ENCODE results near the gene HES7. TPM values are rescaled to one million over a fixed set of nuclear protein-coding genes. Genes with fewer than 3 reads are reported as not detected.
"Not testable (repeated sequence)": the region's sequence is repeated elsewhere in the genome, so short reads cannot be mapped to it uniquely, and the experiment has no call there.

Gene HES7
- total RNA-seq = 0.65 TPM
- long read RNA-seq = 0 reads

DNA sequence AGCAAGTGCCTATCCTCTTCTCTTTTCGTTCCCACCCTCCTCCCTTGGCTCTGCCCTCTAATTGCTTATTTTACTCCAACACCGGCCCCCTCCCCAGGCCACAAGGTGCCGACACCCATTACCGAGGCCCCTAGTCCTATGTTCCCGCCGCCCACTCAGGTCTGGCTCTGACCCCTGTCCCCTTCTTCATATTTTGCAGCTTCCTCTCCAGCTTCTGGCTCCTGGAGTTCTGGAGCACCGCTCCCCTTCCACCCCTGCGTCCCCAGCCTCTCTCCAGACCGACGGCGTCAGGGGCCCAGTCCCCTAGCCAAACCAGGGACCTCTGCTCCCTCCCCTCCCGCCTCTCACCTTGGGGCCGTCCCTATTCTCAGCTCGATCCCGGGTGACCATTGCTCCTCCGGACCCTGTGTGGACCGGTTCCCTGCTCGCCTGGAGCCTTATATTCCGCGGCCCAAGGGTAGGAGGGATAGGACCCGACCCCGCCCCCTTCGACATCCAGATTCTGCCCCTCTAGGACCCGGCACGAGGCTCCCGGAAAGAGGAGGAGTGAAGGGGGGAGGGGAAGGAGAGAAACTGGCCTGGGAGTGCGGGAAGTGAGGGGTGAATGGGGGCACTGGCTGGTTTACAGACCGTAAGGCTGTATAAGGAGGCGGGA is at the start of gene HES7:
Gene HES7, minus strand, starts transcription at position 412 of the 655 bp plus-strand sequence. Its CDS starts 22 bp downstream, at position 390.
- no peak for DNase-seq (ENCODE audit: low spot score)
- intact Hi-C loops (cut with DNase I) = loop anchor here (2.0 to 5.0 kb wide), 3 partner anchors 15 to 178 kb away; no protein-coding TSS in a partner anchor

DNA sequence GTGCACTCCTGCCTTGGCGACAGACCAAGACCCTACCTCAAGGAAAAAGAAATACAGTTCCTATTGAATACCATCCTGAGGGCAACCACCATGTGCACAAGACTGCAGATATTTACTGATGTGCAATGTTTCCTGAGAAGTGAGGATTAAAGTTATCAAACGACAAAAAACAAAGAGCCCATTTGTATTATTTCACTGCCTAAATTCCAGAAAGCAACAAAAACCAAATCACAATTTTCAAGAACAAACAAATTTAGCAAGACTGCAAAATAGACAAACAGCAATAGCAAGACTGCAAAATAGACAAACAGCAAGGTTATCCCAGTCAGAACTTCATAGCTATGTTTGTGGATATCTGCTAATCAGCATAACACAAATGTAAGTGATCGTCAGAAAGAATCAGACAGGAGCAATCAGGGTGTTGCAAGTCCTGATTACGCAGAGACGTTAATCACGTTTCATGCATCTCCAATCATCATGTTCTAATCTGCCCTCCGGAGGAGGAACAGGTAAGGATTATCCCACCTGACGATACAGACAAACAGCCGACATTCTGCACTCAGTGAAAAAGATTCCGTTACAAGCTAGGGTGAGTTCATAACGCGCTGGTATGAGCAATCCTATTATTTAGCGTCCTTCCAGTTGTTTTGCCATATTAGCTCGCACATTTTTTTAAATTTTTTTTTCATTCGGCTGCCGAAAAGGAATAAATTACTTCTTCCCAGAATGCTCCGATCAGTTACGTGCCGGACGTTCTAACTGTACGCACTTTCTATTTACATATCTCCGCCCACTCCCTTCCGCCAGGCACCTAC is 49.4 kb upstream of the HES7 start:
- DNase-seq (ENCODE audit: low spot score) = no peak
- intact Hi-C loops (cut with DNase I) = no loop called here

DNA sequence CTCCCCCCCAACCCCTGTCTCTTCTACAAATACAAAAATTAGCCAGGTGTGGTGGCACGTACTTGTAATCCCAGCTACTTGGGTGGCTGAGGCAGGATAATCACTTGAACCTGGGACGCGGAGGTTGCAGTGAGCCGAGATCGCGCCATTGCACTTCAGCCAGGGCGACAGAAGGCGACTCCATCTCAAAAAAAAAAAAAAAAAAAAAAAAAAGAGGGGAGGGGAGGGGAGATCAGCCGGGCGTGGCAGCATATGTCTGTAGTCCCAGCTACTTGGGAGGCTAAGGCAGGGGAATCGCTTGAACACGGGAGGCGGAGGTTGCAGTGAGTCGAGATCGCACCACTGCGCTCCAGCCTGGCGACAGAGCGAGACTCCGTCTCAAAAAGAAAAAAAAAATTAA is 46.3 kb upstream of the HES7 start:
- intact Hi-C loops (cut with DNase I) = not testable (repeated sequence)

DNA sequence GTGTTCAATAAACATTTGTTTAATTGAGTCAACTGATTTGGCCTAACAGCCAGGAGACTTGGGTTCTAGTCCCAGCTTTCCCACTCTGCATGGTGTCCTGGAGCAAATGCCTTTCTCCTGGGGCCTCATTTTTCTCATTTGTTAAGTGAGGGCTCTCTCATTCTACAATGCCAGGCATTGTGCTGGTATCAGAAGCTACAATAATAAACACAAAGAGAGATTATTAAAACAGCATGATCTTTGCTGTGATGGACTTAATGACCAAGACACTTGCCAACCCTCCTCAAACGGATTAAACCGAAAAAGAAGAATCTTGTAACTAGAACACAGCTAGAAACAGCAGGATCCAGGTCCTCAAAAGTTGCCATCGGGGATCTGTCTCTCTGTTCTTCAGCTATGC is 43.6 kb upstream of the HES7 start:
- intact Hi-C loops (cut with DNase I) = no loop called here
- no peak for DNase-seq (ENCODE audit: low spot score)

More for the DNA sequence above, 46.3 kb upstream of the HES7 start:
- DNase-seq (ENCODE audit: low spot score) = not testable (repeated sequence)

DNA sequence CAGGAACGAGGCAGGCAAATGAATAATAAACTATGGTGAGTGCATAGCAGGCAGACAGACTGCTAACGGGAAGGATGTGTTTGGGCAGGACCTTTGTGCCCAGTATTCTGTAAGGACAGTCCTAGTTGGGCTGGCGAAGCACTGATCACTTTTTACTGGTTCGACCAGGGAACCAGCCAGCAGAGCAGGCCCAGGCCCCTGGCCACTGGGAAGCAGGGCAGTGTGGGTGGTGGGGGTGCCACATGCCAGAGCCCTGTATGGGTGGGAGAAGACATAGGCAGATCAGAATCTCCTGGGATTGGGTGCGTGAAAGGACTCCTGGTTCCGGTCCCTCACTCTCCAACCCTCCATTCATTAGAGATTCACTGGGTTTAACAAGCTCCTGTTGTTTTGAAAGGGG is 42.8 kb upstream of the HES7 start:
- intact Hi-C loops (cut with DNase I) = no loop called here
- DNase-seq (ENCODE audit: low spot score) = no peak

DNA sequence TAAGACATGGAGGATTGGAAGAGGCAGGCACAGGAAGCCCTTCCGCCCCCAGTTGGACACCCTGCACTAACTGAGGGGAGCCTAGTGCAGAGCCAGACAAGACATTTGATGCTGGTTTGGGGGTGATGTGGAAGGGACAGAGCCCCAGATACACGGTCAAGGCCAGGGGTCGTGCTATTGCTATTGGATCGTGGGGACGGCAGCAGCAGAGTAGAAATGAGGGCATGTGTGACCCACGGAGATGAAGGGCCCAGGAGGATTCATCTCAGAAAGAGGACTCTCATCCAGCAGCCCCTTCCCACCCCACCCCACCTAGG is 40.9 kb upstream of the HES7 start:
- intact Hi-C loops (cut with DNase I) = no loop called here
- DNase-seq (ENCODE audit: low spot score) = no peak

DNA sequence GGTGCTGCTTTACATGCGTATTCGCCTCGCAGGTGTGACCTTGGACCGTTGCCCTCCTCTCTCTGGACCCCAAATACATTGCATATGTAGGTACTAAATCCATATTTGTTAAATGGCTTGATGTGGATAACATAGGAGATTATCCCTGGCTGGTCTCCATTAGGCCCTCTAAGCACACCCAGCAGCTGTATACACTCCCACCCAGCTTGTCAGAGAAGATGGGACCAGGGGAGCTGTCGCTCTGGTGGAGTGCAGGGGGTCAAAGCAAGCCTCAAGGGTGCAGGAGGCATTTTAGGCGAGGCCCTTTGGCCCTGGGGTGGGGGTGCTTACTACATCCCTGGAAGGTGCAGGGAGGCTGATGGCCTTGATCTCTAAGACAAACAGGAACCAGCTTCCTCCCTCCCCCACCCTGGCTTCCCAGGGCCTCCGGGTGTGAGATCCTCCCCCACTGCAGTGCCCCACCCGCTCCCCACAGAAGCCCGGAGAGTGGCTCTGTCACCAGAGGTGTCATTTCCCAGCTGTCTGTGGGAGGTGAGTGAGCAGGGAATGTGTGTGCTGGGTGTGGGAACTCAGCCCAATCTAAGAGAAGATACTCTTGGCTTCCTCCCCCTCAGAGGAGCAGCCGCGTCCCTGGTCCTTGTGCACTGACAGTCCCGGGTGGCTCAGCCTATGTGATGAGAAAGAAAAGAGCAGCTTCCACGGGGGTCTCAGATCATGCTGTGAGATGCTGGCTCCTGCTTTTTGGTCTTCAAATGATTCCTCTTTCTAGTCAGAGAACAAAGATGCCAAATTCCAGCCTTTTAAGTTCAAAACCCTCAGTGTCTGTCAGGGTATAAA is 40.3 kb upstream of the HES7 start:
- DNase-seq (ENCODE audit: low spot score) = peak; percentile 94
- intact Hi-C loops (cut with DNase I) = no loop called here

DNA sequence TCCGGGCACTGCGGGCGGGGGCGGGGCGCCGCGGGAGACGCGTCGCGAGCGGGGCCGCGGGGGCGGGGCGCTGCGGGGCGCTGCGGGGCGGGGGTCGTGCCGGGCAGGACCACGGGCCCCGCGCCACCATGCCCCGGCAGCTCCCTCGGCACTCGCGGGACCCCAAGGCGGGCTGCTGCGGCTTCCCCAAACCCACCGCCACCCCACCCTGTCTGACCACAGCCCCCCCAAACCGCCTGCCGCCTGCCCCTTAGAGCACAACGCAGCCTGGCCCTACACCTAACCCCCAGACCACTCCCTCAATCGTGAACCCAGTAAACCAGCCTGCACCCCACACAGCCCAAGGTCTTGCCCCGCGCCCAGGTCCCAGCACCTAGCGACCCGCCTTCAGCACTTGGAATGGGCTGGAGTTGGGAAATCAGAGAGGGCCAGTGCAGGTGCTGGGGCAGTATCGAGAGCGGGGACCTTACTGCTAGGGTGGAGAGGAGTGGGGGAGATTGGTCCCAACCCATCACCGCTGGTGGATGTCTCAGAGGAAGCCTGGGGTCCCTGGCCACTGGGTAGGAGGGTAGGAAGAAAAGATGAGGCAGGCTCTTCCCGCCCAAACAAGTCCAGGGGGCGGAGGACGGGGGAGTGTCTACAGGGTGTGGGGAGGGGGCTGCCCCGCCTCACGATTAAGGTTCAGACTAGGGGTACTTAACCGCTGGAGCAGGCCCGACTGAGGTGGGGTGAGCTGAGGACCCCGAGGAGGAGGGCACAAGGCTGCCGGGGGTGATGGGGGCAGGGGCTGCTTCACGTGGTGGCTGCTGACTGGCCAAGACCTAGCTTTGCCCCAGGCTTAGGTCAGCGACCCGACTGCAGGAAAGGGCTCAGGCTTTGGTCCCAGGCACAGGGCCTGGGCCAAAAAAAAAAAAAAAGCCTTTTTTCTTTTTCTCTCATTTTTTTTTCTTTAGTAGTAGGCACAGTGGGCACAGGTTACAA is 39.4 kb upstream of the HES7 start:
- DNase-seq (ENCODE audit: low spot score) = no peak
- intact Hi-C loops (cut with DNase I) = no loop called here

DNA sequence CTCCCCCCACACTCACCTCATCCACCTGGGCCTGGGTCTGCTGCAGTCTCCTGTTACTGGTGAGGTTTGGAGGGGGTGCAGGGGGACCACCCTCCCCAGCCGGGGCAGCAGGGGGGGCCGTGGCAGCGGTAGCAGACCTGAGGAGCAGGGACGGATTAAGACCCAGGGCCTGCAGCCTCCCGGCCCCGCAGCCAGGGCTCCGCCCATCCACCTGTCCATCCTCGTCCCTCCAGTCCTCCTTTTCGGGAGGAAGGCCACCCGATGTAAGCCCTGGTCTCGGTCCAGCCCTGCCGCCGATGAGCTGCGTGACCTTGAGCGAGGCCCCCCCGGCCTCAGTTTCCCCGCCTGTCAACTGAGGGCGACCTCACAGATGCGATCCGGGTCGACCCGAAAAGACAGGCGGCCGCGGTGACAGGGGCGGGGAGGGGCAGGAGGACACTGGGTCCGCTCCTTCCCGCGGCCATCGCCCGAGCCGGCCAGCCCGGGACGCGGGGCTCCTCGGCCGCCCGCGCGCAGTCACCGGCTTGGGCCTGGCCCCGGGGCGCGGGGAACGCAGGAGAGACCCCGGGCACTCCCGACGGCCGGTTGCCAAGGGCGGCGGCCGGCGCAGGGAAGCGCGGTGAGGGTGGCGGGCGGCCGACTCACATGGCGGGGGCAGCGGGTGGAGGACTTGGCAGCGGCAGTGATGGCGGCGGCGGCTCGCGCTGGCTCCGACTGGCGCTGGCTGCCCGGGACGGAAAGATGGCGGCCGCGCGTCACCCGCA is 38.5 kb upstream of the HES7 start, which contains the start of gene VAMP2:
Gene VAMP2, minus strand, starts transcription at position 716 of the 764 bp plus-strand sequence. Its CDS starts 69 bp downstream, at position 647.
- peak; percentile 93 for DNase-seq (ENCODE audit: low spot score)
- intact Hi-C loops (cut with DNase I) = no loop called here

DNA sequence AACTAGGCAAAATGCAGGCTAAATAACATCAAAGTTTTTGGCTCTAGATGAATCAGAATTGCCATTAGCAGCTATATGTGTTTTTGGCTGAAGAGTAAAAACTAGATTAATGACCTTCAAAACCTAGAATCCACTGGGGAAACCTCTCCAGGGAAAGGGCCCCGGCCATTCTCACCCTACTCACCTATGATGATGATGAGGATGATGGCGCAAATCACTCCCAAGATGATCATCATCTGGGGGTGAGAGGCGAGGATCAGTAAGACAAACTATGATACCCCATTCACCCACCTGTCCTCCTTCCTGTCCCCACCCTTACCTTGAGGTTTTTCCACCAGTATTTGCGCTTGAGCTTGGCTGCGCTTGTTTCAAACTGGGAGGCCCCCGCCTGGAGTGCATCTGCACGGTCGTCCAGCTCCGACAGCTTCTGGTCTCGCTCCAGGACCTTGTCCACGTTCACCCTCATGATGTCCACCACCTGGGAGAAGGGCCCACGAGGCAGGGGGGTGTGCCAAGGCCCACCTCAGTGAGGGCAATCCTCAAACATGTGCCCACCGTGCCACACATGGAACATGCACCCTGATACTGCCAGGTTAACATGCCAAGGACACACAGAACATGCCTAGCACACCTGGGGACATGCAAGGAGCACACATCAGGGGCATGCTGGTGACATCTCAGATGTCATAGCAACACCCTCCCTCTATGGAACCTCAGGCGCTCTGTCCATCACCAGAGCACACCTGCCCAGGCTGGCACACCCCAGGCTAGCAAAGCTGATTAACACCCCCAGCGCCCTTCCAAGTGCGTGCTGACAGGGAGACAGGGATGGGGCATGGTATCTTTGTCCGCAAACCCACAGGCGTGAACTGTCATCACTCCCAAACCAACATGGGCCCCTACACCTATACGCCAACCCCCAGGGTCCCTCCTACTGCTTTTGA is 37.7 kb upstream of the HES7 start:
- intact Hi-C loops (cut with DNase I) = no loop called here
- DNase-seq (ENCODE audit: low spot score) = no peak

DNA sequence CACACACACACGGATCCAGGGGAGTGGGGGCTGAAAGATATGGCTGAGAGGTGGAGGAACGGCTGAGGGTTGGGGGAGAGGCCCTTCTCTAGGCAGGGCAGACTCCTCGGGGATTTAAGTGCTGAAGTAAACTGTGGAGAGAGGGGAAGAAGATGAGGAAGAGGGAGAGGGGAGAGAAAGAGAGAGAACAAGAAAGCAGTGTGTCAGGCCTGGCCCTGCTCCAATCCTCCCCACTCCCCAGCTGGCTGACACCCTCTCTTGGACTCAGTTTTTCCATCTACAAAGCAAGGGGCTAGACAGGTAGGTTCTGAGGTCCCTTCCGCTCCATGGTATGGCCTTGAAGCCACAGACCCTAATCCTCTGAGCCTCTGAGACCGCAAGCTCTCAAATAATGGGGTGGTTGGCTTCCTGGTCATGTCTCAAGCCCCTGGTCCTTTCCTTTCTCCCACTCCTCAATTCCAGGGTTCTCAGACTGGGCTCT is 36.9 kb upstream of the HES7 start:
- DNase-seq (ENCODE audit: low spot score) = no peak
- intact Hi-C loops (cut with DNase I) = no loop called here

DNA sequence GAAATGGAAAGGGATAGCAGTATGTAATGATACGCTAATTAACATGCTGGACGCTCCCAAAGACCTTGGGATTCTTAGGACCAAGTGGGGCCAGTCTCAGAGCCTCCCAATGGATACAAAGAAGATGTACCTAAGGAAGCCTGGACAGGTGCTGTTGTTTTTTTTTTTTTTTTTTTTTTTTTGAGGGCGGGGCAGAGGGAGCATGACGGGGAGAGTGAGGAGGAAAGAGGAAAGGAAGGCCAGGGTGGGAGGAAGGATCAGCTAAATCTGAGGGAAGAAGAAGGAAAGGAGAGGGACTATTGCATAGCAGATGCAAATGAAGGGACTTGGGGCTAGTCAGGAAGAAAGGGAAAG is 36.3 kb upstream of the HES7 start:
- intact Hi-C loops (cut with DNase I) = no loop called here
- DNase-seq (ENCODE audit: low spot score) = no peak

DNA sequence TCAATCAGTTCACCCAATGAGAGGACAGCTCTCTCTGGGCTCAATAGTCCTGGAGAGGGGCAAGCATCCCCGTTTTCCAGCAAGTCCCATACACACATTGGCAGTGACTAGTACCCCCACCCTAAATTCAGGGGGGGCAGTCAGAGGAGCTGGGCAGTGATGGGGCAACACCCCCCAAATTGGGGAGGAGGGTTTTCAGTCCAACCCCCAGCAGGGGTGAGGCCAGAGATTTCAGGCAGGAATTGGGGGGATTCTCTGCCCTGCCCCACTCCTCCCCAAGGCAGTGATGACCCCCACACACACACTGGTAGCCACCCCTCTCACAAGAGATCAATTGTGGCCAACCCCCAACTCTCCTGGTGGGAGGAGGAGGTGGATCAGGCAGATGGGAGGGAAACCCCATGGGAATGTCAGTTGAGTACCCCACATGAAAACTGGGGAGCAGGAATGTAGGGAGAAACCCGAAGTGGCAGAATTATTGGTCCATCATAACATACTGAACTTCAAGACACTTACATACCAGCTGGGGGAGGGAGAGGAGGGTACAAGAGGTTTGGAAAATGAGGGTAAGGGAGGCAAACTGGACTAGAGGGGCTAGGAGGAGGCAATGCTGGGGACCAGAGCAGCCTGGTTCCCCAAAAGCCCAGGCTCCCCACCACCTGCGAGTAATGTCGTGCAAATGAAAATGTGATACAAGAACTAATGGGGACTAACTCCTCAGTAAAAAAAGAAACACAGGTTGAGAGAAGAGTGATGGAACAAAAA is 35.7 kb upstream of the HES7 start:
- intact Hi-C loops (cut with DNase I) = loop anchor here (1.0 to 2.0 kb wide), 2 partner anchors 21 to 37 kb away; no protein-coding TSS in a partner anchor

DNA sequence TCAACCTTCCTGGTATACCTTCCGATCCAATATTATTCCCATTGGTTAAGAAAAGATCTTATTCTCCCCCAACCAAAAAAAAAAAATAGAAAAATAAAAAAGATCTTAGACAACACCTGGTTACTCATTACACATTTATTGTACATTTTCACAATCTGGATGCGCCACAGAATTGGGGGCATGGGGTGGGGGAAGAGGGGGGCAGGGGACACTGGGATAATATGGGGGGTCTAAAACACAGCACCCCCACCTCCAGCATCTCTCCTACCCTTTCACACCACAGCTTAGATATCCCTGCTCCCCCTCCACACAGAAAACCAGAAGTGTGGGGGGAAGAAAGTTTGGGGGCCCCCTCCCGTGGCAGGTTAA is 35.1 kb upstream of the HES7 start:
- intact Hi-C loops (cut with DNase I) = loop anchor here (1.0 to 2.0 kb wide), 2 partner anchors 21 to 36 kb away; no protein-coding TSS in a partner anchor

More for the DNA sequence above, 35.7 kb upstream of the HES7 start:
- no peak for DNase-seq (ENCODE audit: low spot score)

DNA sequence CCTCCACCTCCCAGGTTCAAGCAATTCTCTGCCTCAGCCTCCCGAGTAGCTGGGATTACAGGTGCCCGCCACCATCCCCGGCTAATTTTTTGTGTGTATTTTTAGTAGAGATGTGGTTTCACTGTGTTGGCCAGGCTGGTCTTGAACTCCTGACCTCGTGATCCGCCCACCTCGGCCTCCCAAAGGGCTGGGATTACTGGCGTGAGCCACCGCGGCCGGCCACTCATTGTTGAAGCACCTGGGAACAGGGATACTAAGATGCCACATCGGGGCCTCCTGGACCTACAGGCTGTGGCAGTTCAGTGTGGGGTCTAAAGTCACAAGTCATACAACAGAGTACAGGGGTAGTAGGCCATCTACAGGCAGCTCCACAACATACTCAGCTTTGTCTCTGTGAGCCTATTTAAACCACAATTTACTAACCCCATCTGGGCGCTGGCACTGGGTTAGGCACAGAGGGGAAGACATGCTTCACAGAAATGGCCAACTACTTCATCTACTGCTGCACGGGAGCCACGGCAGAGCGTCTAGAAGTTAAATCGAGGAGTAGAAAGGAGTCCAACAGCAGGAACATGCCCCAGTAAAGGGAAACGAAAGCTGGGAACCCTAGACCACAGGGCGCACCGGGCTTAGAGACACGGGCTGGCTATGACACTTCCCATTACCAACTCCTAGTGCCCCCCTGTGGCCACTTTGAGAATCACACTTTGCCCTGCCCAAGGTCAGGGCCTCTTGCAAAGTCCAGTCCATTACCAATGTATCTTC is 34.5 kb upstream of the HES7 start:
- intact Hi-C loops (cut with DNase I) = loop anchor here (1.0 to 2.0 kb wide), 2 partner anchors 20 to 36 kb away; no protein-coding TSS in a partner anchor
- DNase-seq (ENCODE audit: low spot score) = peak; percentile 95

More for the DNA sequence above, 35.1 kb upstream of the HES7 start:
- no peak for DNase-seq (ENCODE audit: low spot score)

Data from cardiac septum (tissue), 1 donor.